ENCODE results near the gene LMOD2. TPM values are rescaled to one million over a fixed set of nuclear protein-coding genes. Genes with fewer than 3 reads are reported as not detected.

Gene LMOD2
- total RNA-seq, 1 donor from 2014 or later, result 1,161 TPM

GRCh38 chr7:123637203-123637602 is 18.5 kb upstream of the LMOD2 start:
- intact Hi-C loops (cut with DNase I), result loop anchor here (5.0 kb wide), 3 partner anchors 45 to 65 kb away; no protein-coding TSS in a partner anchor
- DNase-seq (ENCODE audit: low spot score), result no peak

DNA sequence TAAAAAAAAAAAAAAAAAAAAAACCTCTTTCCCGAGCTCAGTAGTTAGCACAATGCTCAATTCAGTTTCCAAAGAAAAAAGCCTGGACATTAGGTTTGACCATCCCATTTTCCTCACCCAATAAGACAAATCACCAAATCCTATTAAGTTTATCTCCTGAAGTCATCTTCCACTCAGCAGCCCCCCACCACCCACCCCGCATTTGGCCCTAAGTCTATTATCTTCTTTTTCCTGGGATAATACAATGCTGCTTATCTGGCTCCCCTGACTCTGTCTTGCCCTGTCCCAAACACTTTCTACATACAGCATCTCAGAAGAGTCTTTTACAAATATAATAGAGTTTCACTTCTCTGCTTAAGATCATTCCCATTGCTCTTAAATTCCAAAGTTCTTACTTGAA is 17.8 kb upstream of the LMOD2 start:
- intact Hi-C loops (cut with DNase I), result loop anchor here (5.0 kb wide), 3 partner anchors 44 to 64 kb away; no protein-coding TSS in a partner anchor

DNA sequence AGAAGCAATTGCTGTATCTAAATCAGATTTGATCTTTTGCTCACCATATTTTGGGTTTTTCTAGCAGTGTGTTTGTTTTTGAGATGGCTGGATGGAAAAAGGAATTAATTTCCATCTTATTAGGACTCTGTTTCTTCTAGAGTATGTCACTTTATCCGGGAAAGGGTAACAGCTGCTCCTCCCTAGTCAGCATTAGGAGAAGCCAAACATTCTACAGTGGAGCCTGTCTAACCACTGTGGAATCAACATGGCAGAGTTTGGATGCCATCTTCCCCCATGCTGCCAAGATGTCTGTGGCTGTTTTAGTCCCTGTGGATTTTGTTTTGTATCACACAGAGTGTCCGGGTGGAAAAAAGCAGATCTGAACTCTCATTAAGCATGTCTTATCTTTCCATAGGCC is 16.0 kb upstream of the LMOD2 start:
- no peak for DNase-seq (ENCODE audit: low spot score)
- intact Hi-C loops (cut with DNase I), result loop anchor here (5.0 kb wide), 3 partner anchors 43 to 63 kb away; no protein-coding TSS in a partner anchor

More for the DNA sequence above, 17.8 kb upstream of the LMOD2 start:
- DNase-seq (ENCODE audit: low spot score), result no peak

- intact Hi-C loops (cut with DNase I), result no loop called here
- no peak for DNase-seq (ENCODE audit: low spot score)
Measured at GRCh38 chr7:123640583-123640982, 15.1 kb upstream of the LMOD2 start.

DNA sequence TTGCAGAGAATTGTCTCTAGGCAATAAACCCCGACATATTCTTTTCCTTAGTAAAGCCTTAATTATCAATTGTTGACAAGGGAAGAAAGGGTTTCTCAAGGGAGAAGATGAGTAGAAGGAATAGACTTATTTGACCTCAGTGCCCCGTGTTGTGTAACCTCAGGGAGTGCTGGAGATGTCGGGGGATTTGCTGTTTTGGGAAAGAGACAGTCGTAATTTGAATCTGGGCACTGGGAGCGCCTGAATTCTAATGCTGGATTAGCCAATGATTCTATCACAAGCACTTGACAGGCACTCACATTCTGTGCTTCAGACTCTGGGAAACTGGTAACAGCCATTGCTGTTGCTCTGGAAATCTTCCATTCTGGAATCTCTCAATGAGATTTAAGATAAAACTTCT is 13.8 kb upstream of the LMOD2 start:
- intact Hi-C loops (cut with DNase I), result no loop called here
- no peak for DNase-seq (ENCODE audit: low spot score)

GRCh38 chr7:123643495-123644441 is 11.9 kb upstream of the LMOD2 start:
- intact Hi-C loops (cut with DNase I), result no loop called here
- DNase-seq (ENCODE audit: low spot score), result no peak

GRCh38 chr7:123645516-123645915 is 10.2 kb upstream of the LMOD2 start:
- DNase-seq (ENCODE audit: low spot score), result no peak
- intact Hi-C loops (cut with DNase I), result no loop called here

- intact Hi-C loops (cut with DNase I), result no loop called here
- no peak for DNase-seq (ENCODE audit: low spot score)
Measured at GRCh38 chr7:123647106-123647730, 8.4 kb upstream of the LMOD2 start.

DNA sequence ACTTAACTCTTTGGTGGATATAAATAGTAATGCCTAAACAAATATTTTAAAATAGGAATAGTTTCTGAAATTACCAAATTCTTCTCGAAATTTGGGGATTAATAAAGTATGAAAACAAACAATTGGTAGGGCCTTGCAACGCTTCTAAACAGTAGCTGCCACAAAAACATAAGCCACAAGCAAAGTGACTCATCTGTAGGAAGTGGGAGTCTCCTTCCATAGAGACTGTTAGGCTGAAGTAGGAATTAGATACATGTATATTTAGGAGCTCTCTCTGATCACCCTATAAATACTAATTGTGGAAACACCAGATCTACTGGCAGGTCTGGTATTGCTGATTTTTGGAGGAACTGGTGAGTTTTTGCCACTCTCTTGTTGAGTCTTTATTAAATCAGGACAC is 5.7 kb upstream of the LMOD2 start:
- no peak for DNase-seq (ENCODE audit: low spot score)
- intact Hi-C loops (cut with DNase I), result no loop called here

GRCh38 chr7:123650595-123650994 is 5.1 kb upstream of the LMOD2 start:
- intact Hi-C loops (cut with DNase I), result no loop called here
- DNase-seq (ENCODE audit: low spot score), result no peak

DNA sequence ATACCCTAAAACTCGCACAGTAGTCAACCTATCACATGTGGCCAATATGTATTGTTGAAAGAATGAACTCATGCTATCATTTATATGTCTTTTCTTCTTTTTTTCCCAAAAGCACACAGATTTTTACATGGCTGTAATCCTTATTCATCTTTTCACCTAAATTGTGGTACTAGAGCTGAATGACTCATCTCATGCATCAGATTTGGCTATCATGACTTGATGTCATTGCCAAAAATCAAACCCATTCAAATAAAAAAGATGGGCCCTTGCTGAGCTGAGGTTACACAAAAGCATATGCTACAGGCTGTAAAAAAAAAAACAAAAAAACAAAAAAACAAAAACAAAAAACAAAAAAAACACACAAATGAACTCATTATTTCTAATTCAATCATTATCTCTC is 3.3 kb upstream of the LMOD2 start:
- intact Hi-C loops (cut with DNase I), result no loop called here
- DNase-seq (ENCODE audit: low spot score), result no peak

- intact Hi-C loops (cut with DNase I), result no loop called here
- no peak for DNase-seq (ENCODE audit: low spot score)
Measured at GRCh38 chr7:123653162-123653561, 2.5 kb upstream of the LMOD2 start.

DNA sequence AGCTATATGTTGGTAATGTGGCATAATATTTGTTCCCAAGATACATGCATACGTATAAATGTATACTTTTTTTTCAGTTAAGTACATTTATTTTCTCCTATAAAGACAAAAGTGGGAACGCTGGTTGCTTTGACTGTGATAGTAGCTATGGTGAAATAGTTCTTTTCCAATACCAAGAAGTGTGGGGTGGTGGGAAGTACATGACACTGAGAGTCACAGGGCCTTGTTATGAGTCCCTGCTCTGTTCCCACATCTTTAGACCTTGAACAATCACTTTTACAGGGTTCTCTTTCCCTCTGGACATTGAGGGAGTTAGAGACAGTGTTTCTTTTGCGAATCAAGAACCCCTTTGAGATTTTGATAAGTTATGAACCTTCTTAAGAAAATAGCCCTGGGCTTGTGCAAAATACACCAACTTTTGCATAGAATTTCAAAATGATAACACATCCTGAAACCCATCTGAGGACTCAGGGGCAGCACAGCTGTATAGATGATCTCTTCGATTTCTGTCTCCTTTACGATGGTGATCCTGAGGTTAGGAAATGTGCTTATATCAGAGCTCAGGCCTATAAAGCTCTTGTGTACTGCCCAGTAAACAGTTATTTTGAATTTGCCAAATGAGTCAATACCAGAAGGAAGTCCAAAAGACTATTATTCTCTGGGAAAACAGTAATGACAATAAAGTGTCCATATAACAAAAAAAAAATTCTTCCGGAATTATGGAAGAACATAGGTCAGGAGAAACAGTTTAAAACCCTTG is 1.1 kb downstream of the LMOD2 start:
- no peak for DNase-seq (ENCODE audit: low spot score)
- intact Hi-C loops (cut with DNase I), result no loop called here

- DNase-seq (ENCODE audit: low spot score), result no peak
- intact Hi-C loops (cut with DNase I), result no loop called here
Measured at GRCh38 chr7:123657304-123657685, 1.6 kb downstream of the LMOD2 start.

DNA sequence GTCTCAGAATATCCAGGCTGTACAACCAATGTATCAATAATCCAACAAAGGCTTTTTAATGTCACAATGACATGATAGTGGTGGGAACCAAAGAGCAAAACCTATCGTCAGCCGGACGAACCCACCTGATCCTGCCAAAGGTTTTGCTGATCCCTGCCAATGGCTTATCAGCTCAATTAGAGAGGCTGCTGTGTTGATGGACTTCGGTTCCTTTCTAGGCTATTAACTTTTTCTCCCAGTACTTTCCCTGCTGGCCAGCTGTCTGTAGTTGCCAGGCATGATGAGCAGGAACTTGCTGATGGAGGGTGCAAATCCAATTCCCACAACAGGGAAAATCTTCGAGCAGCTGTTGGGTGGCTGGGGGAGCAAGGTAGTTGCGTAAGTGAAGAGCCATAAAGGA is 2.4 kb downstream of the LMOD2 start:
- DNase-seq (ENCODE audit: low spot score), result no peak
- intact Hi-C loops (cut with DNase I), result no loop called here

GRCh38 chr7:123660514-123661354 is 5.1 kb downstream of the LMOD2 start:
- intact Hi-C loops (cut with DNase I), result no loop called here
- no peak for DNase-seq (ENCODE audit: low spot score)

GRCh38 chr7:123661765-123662164 is 6.1 kb downstream of the LMOD2 start:
- no peak for DNase-seq (ENCODE audit: low spot score)
- intact Hi-C loops (cut with DNase I), result no loop called here

DNA sequence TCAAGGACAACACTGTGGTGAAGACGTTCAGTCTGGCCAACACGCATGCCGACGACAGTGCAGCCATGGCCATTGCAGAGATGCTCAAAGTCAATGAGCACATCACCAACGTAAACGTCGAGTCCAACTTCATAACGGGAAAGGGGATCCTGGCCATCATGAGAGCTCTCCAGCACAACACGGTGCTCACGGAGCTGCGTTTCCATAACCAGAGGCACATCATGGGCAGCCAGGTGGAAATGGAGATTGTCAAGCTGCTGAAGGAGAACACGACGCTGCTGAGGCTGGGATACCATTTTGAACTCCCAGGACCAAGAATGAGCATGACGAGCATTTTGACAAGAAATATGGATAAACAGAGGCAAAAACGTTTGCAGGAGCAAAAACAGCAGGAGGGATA is 6.6 kb downstream of the LMOD2 start:
- intact Hi-C loops (cut with DNase I), result no loop called here
- no peak for DNase-seq (ENCODE audit: low spot score)

DNA sequence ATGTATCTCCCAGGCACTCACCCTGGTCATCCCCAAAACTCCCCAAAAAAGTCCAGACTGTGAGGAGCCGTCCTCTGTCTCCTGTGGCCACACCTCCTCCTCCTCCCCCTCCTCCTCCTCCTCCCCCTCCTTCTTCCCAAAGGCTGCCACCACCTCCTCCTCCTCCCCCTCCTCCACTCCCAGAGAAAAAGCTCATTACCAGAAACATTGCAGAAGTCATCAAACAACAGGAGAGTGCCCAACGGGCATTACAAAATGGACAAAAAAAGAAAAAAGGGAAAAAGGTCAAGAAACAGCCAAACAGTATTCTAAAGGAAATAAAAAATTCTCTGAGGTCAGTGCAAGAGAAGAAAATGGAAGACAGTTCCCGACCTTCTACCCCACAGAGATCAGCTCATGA is 7.1 kb downstream of the LMOD2 start:
- intact Hi-C loops (cut with DNase I), result no loop called here
- DNase-seq (ENCODE audit: low spot score), result no peak
